Ectodermal cell (in vitro differentiated cells): Measurements from ENCODE around the gene NDUFB1. TPM values are rescaled to one million over a fixed set of nuclear protein-coding genes. Genes with fewer than 3 reads are reported as not detected.

Experiments
- H3K27ac ChIP-seq: 2 replicates; pipeline ENCODE4 v1.7.0; 2013; ENCODE audit warnings: mild to moderate bottlenecking, low read depth, low read length; ENCODE audit not compliant: insufficient read depth, poor library complexity, severe bottlenecking
- H3K27me3 ChIP-seq: 2 replicates; pipeline ENCODE4 v1.7.0; 2013; ENCODE audit warnings: mild to moderate bottlenecking, low read length; ENCODE audit not compliant: insufficient read depth, control insufficient read depth, poor library complexity, severe bottlenecking
- H3K36me3 ChIP-seq: one replicate; pipeline ENCODE4 v1.7.0; 2013; ENCODE audit warnings: low read length; ENCODE audit not compliant: control insufficient read depth, insufficient read depth
- H3K4me1 ChIP-seq: one replicate; pipeline ENCODE4 v1.7.0; 2013; ENCODE audit warnings: low read length; ENCODE audit not compliant: control insufficient read depth, insufficient read depth
- H3K4me3 ChIP-seq: 2 replicates; pipeline ENCODE4 v1.7.0; 2013; ENCODE audit warnings: low read depth, low read length, control low read depth; ENCODE audit not compliant: insufficient read depth
- H3K9me3 ChIP-seq: 2 replicates; pipeline ENCODE4 v1.7.0; 2013; ENCODE audit warnings: mild to moderate bottlenecking, low read length, moderate library complexity; ENCODE audit not compliant: control insufficient read depth
- WGBS, 2 experiments: methylation state at CpG; one replicate each; pipeline ENCODE4 v1.1.7; 2013; ENCODE audit warnings: missing lambda C conversion rate in 2 of 2; 5-methylcytosine and 5-hydroxymethylcytosine counted together
- polyA plus RNA-seq, 4 experiments: library from polyadenylated mRNA; stranded (reverse); fragments of 50-300 nt; gene quantifications; one replicate each; pipeline ENCODE4 v1.2.3, GENCODE V29; 2013

The NDUFB1 gene
- polyA plus RNA-seq (2013, experiment 1 of 4), result 148 TPM
- polyA plus RNA-seq (2013, experiment 2 of 4), result 159 TPM
- polyA plus RNA-seq (2013, experiment 3 of 4), result 200 TPM
- polyA plus RNA-seq (2013, experiment 4 of 4), result 194 TPM

GRCh38 chr14:92121670-92122350, at the start of gene NDUFB1, which contains the start of gene CPSF2:
Gene NDUFB1, minus strand, starts transcription at chr14:92121706. Its CDS starts 4,069 bp downstream, at chr14:92117637.
Gene CPSF2, plus strand, starts transcription at chr14:92121969. Its CDS starts 9,016 bp downstream, at chr14:92130985.
- Histone ChIP-seq H3K27me3 (no peaks in the 10 kb centered on the region), H3K4me1 (peaks cover 5% of the 10 kb centered on the region), H3K9me3 (no peaks in the 10 kb centered on the region), H3K36me3 (peaks cover 4% of the 10 kb centered on the region), H3K27ac (peak within 1 kb of the TSS; percentile 97), H3K4me3 (peak within 1 kb of the TSS; percentile 78)
- 0% methylated on average over 55 of the region's 55 CpGs for WGBS, 2 experiments

GRCh38 chr14:92164958-92165357, 43.5 kb upstream of the NDUFB1 start:
- Histone ChIP-seq H3K27me3 (no peaks in the 10 kb centered on the region), H3K36me3 (peaks cover 53% of the 10 kb centered on the region), H3K9me3 (no peaks in the 10 kb centered on the region), H3K27ac (no peak overlapping the region), H3K4me1 (no peaks in the 10 kb centered on the region), H3K4me3 (no peak overlapping the region)
- WGBS, 2 experiments, result 90 to 97% methylated on average over 2 of the region's 2 CpGs

GRCh38 chr14:92161521-92161920, 40.0 kb upstream of the NDUFB1 start:
- 96 to 100% methylated on average over 2 of the region's 3 CpGs for WGBS, 2 experiments

GRCh38 chr14:92160619-92161018, 39.1 kb upstream of the NDUFB1 start:
- H3K36me3 ChIP-seq, result peaks cover 66% of the 10 kb centered on the region
- 48 to 49% methylated on average over 4 of the region's 4 CpGs for WGBS, 2 experiments
- H3K27ac ChIP-seq, result no peak overlapping the region
- H3K9me3 ChIP-seq, result no peaks in the 10 kb centered on the region
- no peaks in the 10 kb centered on the region for H3K27me3 ChIP-seq
- H3K4me3 ChIP-seq, result no peak overlapping the region
- no peaks in the 10 kb centered on the region for H3K4me1 ChIP-seq

More at GRCh38 chr14:92161521-92161920, 40.0 kb upstream of the NDUFB1 start:
- H3K36me3 ChIP-seq, result peaks cover 66% of the 10 kb centered on the region
- no peaks in the 10 kb centered on the region for H3K9me3 ChIP-seq
- no peaks in the 10 kb centered on the region for H3K4me1 ChIP-seq
- no peaks in the 10 kb centered on the region for H3K27me3 ChIP-seq
- no peak overlapping the region for H3K4me3 ChIP-seq
- no peak overlapping the region for H3K27ac ChIP-seq

GRCh38 chr14:92154283-92154942, 32.9 kb upstream of the NDUFB1 start:
- no peaks in the 10 kb centered on the region for H3K27me3 ChIP-seq
- H3K9me3 ChIP-seq, result no peaks in the 10 kb centered on the region
- H3K4me3 ChIP-seq, result no peak overlapping the region
- WGBS, 2 experiments, result 96 to 97% methylated on average over 2 of the region's 3 CpGs
- H3K27ac ChIP-seq, result no peak overlapping the region
- peaks cover 56% of the 10 kb centered on the region for H3K36me3 ChIP-seq
- no peaks in the 10 kb centered on the region for H3K4me1 ChIP-seq

- Histone ChIP-seq H3K4me1 (no peaks in the 10 kb centered on the region), H3K9me3 (no peaks in the 10 kb centered on the region), H3K27me3 (no peaks in the 10 kb centered on the region), H3K4me3 (no peak overlapping the region), H3K36me3 (peaks cover 60% of the 10 kb centered on the region), H3K27ac (no peak overlapping the region)
- WGBS, 2 experiments, result 88 to 95% methylated on average over 1 of the region's 1 CpG
Observed at GRCh38 chr14:92153581-92153980, 32.1 kb upstream of the NDUFB1 start.

- Histone ChIP-seq H3K27me3 (no peaks in the 10 kb centered on the region), H3K4me1 (no peaks in the 10 kb centered on the region), H3K36me3 (peaks cover 48% of the 10 kb centered on the region), H3K4me3 (no peak overlapping the region), H3K27ac (no peak overlapping the region), H3K9me3 (no peaks in the 10 kb centered on the region)
- 95 to 100% methylated on average over 1 of the region's 2 CpGs for WGBS, 2 experiments
Observed at GRCh38 chr14:92144708-92145107, 23.2 kb upstream of the NDUFB1 start.

- Histone ChIP-seq H3K4me1 (no peaks in the 10 kb centered on the region), H3K9me3 (no peaks in the 10 kb centered on the region), H3K27me3 (no peaks in the 10 kb centered on the region), H3K36me3 (peaks cover 43% of the 10 kb centered on the region), H3K27ac (no peak overlapping the region), H3K4me3 (no peak overlapping the region)
- WGBS, 2 experiments, result 92 to 94% methylated on average over 3 of the region's 3 CpGs
Observed at GRCh38 chr14:92143962-92144361, 22.5 kb upstream of the NDUFB1 start.

- no peaks in the 10 kb centered on the region for H3K27me3 ChIP-seq
- H3K9me3 ChIP-seq, result no peaks in the 10 kb centered on the region
- 84 to 100% methylated on average over 4 of the region's 4 CpGs for WGBS, 2 experiments
- peaks cover 41% of the 10 kb centered on the region for H3K36me3 ChIP-seq
- no peak overlapping the region for H3K27ac ChIP-seq
- no peak overlapping the region for H3K4me3 ChIP-seq
- H3K4me1 ChIP-seq, result no peaks in the 10 kb centered on the region
Observed at GRCh38 chr14:92143309-92143708, 21.8 kb upstream of the NDUFB1 start.

GRCh38 chr14:92135269-92135668, 13.8 kb upstream of the NDUFB1 start:
- H3K9me3 ChIP-seq, result no peaks in the 10 kb centered on the region
- no peak overlapping the region for H3K4me3 ChIP-seq
- H3K4me1 ChIP-seq, result no peaks in the 10 kb centered on the region
- H3K27ac ChIP-seq, result no peak overlapping the region
- H3K36me3 ChIP-seq, result peaks cover 17% of the 10 kb centered on the region
- no peaks in the 10 kb centered on the region for H3K27me3 ChIP-seq
- 93 to 100% methylated on average over 1 of the region's 1 CpG for WGBS, 2 experiments
